Activated B cell treated with CpG ODN at 0.5 μM for 24 hours (primary cell): ENCODE measurements around the gene MOB3A. TPM values are rescaled to one million over a fixed set of nuclear protein-coding genes. Genes with fewer than 3 reads are reported as not detected.

Experiments used
- ATAC-seq: fragments of 200-7000 bp; cut with Tn5 transposase; one replicate; pipeline ENCODE4 v1.10.0; 2021; ENCODE audit warnings: low read depth, mild to moderate bottlenecking, moderate library complexity
- CTCF ChIA-PET: fragments of 350-600 bp; sonication (Branson Sonifier 250); formaldehyde crosslinking; loops from one replicate; lab custom pipeline; 2021; ENCODE audit warnings: antibody characterized with exemption; lab: Charles Lee
- POLR2A ChIA-PET: fragments of 350-600 bp; sonication (Branson Sonifier 250); formaldehyde crosslinking; loops from one replicate; lab custom pipeline; 2021; ENCODE audit warnings: antibody characterized with exemption; lab: Charles Lee
- DNase-seq: peaks from one replicate; pipeline ENCODE4 v3.0.0; 2022
- H3K27ac Mint-ChIP-seq: one replicate; pipeline ENCODE4 v1.8.0; 2020; ENCODE audit warnings: mixed read lengths
- H3K27me3 Mint-ChIP-seq: one replicate; pipeline ENCODE4 v1.8.0; 2021; ENCODE audit warnings: mixed read lengths
- H3K36me3 Mint-ChIP-seq: one replicate; pipeline ENCODE4 v1.8.0; 2021; ENCODE audit warnings: low read depth, mixed read lengths
- H3K4me1 Mint-ChIP-seq: one replicate; pipeline ENCODE4 v1.8.0; 2021; ENCODE audit warnings: mixed read lengths
- H3K4me3 Mint-ChIP-seq: one replicate; pipeline ENCODE4 v1.8.0; 2020; ENCODE audit warnings: mild to moderate bottlenecking, mixed read lengths
- H3K9me3 Mint-ChIP-seq: one replicate; pipeline ENCODE4 v1.8.0; 2020; ENCODE audit warnings: mixed read lengths
- CTCF ChIP-seq: fragments of 200-600 bp; IDR thresholded peaks from one replicate; pipeline ENCODE4 v1.8.0; 2022; ENCODE audit warnings: antibody characterized with exemption, mild to moderate bottlenecking
- intact Hi-C: fragments of 100-400 bp; cut with micrococcal nuclease; formaldehyde crosslinking; loops from one replicate; pipeline ENCODE4 v1.15.1; 2024
- total RNA-seq: library from RNA; stranded (reverse); gene quantifications from 2 replicates; pipeline ENCODE4 v1.2.3, GENCODE V29; 2022

The MOB3A gene
- total RNA-seq, 1 donor from 2014 or later = 189 TPM

- Mint-ChIP-seq H3K27ac (peak overlapping the region; percentile 99), H3K27me3 (no peaks in the 10 kb centered on the region), H3K36me3 (peaks cover 44% of the 10 kb centered on the region), H3K4me3 (peak overlapping the region; percentile 97), H3K4me1 (peaks cover 88% of the 10 kb centered on the region), H3K9me3 (no peaks in the 10 kb centered on the region)
- ChIA-PET CTCF (interaction anchor here (1.2 kb wide), 1 partner anchor 11 kb away, joined by 3 read pairs; the partner anchor contains the start of gene MOB3A), POLR2A (interaction anchor here (0.6 to 59.1 kb wide), 12 partner anchors 3 to 391 kb away, joined by 3 to 2723 read pairs (median 4); partner anchors contain the start of genes GADD45B, IZUMO4, MKNK2 and MOB3A)
- peak; percentile 80 for DNase-seq
- no peak for TF ChIP-seq CTCF
- peak; percentile 23 for ATAC-seq
- intact Hi-C loops = loop anchor here (1.0 to 10.0 kb wide), 6 partner anchors 24 to 1100 kb away; partner anchors contain the start of genes KLF16, MKNK2 and NCLN
These were observed 11.0 kb downstream of the MOB3A start for GRCh38 chr19:2084993-2085720.

- TF ChIP-seq CTCF = no peak
- peak overlapping the region; percentile 99 for H3K27ac Mint-ChIP-seq
- peaks cover 88% of the 10 kb centered on the region for H3K4me1 Mint-ChIP-seq
- ATAC-seq (no peak), DNase-seq (no peak)
- intact Hi-C loops = loop anchor here (1.0 to 10.0 kb wide), 3 partner anchors 9 to 1101 kb away; partner anchors contain the start of genes IZUMO4, MOB3A and NCLN
- no peaks in the 10 kb centered on the region for H3K27me3 Mint-ChIP-seq
- POLR2A ChIA-PET = interaction anchor here (0.5 to 59.1 kb wide), 5 partner anchors 1 to 151 kb away, joined by 4 to 2723 read pairs (median 13); partner anchors contain the start of genes IZUMO4, MKNK2 and MOB3A
- CTCF ChIA-PET = interaction anchor here (1.0 to 2.3 kb wide), 7 partner anchors 11 to 218 kb away, joined by 3 to 6 read pairs (median 3); no protein-coding TSS in a partner anchor
- H3K36me3 Mint-ChIP-seq = peaks cover 58% of the 10 kb centered on the region
- H3K9me3 Mint-ChIP-seq = no peaks in the 10 kb centered on the region
- peak overlapping the region; percentile 97 for H3K4me3 Mint-ChIP-seq
These were observed 12.8 kb downstream of the MOB3A start for GRCh38 chr19:2083174-2083854.

- ChIA-PET POLR2A (interaction anchor here (0.6 to 59.1 kb wide), 4 partner anchors 0 to 208 kb away, joined by 7 to 2723 read pairs (median 1366); partner anchors contain the start of genes IZUMO4, MKNK2 and MOB3A), CTCF (interaction anchor here (1.0 to 2.3 kb wide), 5 partner anchors 12 to 217 kb away, joined by 3 to 6 read pairs (median 3); no protein-coding TSS in a partner anchor)
These were observed 14.0 kb downstream of the MOB3A start for GRCh38 chr19:2081873-2082810.

More at GRCh38 chr19:2081873-2082810, 14.0 kb downstream of the MOB3A start:
- Mint-ChIP-seq H3K4me1 (peaks cover 84% of the 10 kb centered on the region), H3K27me3 (no peaks in the 10 kb centered on the region), H3K9me3 (no peaks in the 10 kb centered on the region), H3K27ac (peak overlapping the region; percentile 99), H3K36me3 (peaks cover 66% of the 10 kb centered on the region), H3K4me3 (peak overlapping the region; percentile 97)
- TF ChIP-seq CTCF = no peak
- ATAC-seq = peak; percentile 7
- no peak for DNase-seq
- intact Hi-C loops = loop anchor here (1.0 to 10.0 kb wide), 3 partner anchors 15 to 1103 kb away; partner anchors contain the start of genes IZUMO4, MOB3A and NCLN
